ENCODE measurements around the gene ZNF184.

ZNF184 gene

GRCh38 chr6:27479319-27480182 lies 6.6 kb upstream of the ZNF184 start:
- peak; percentile 83 for DNase-seq (ENCODE audit: low read depth)

GRCh38 chr6:27478706-27479318 lies 5.9 kb upstream of the ZNF184 start:
- peak; percentile 89 for DNase-seq (ENCODE audit: low read depth)

DNA sequence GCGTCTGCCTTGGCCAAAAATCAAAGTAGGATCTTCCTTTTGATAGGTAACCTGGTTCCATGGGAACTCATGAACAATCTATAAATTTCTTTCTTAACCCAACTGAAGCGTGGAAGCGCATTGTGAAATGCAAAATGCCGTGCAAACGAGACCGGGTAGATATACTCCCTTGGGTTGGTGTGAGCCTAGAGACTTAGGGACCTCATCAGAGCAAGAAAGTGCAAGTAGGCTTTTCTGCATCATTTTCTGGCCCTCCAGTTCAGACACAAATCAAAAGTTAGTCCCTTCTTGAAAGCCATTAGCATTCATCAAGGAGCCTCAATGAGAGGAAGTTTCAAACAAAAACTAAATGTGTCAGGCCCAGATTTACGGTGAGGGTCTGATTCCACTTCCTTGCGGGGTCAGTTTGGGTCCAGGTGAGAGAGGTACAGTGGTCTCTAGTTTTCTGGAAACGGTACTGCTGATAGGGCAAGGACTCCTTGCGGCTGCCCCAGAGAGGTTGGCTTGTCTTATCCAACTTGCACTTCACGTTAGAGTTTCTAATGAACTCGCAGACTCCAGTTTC lies 5.3 kb upstream of the ZNF184 start:
- DNase-seq (ENCODE audit: low read depth) = no peak

GRCh38 chr6:27477318-27478013 lies 4.6 kb upstream of the ZNF184 start:
- no peak for DNase-seq (ENCODE audit: low read depth)

GRCh38 chr6:27476090-27476489 lies 3.2 kb upstream of the ZNF184 start:
- DNase-seq (ENCODE audit: low read depth) = no peak

DNA sequence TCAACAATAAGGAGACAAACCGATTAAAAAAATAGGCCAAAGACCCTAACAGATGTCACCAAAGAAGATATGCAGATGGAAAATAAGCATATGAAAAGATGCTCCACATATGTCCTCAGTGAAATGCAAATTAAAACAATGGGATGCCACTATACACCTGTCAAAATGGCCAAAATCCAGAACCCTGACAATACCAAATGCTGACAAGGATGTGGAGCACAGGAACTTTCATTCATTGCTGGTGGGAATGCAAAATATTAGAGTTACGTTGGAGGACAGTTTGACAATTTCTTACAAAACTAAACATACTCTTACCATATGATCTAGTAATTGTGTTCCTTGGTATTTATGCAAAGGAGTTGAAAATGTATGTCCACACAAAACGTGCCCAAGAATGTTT lies 1.8 kb upstream of the ZNF184 start:
- no peak for DNase-seq (ENCODE audit: low read depth)

GRCh38 chr6:27474172-27474465 lies 1.2 kb upstream of the ZNF184 start:
- DNase-seq (ENCODE audit: low read depth) = no peak

- DNase-seq (ENCODE audit: low read depth) = peak; percentile 48
Observed at GRCh38 chr6:27472182-27472616, 706 bp downstream of the ZNF184 start.

- DNase-seq (ENCODE audit: low read depth) = no peak
Observed at GRCh38 chr6:27471365-27472115, 1.4 kb downstream of the ZNF184 start.

GRCh38 chr6:27470023-27470422 lies 2.9 kb downstream of the ZNF184 start:
- no peak for DNase-seq (ENCODE audit: low read depth)

DNA sequence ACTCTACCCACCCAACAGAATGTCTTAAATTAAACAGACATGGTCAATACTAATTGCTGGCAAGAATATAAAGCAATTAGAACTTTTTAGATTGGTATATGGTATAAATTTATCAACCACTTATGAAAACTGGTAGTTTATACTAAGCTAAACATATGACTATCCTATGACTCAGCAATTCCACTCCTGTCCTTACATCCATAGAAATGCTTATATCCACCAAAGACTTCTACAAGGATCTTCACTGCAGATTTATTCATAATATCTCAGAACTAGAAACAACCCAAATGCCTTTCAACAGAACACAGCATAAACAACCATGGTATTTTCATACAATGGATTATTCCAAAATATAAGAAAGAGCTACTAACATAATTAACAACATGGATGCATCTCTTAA lies 4.6 kb downstream of the ZNF184 start:
- no peak for DNase-seq (ENCODE audit: low read depth)

GRCh38 chr6:27452496-27452897 lies 20.4 kb downstream of the ZNF184 start:
- no peak for DNase-seq (ENCODE audit: low read depth)

DNA sequence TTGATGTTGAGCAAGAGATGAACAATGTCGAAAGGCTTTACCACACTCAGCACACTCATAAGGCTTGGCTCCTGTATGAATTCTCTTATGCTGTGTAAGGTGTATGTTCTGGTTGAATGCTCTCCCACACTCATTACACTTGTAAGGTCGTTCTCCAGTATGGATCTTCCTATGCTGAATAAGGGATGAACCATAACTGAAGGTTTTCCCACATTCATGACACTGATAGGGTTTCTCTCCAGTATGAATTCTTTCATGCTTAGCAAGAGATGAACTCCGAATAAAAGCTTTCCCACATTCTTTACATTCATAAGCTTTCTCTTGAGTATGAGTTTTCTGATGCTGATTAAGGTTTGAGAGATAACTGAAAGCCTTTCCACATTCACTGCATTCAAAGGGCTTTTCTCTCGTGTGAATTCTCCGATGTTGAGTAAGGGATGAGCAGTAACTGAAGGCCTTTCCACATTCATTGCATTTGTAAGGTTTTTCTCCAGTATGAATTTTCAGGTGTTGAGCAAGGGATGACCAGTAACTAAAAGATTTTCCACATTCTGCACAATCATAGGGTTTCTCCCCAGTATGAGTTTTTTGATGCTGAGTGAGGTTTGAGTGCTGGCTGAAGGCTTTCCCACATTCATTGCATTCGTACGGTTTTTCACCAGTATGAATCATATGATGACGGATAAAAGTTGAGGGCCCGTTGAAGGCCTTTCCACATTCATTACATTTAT lies 21.1 kb downstream of the ZNF184 start:
- DNase-seq (ENCODE audit: low read depth) = no peak

DNA sequence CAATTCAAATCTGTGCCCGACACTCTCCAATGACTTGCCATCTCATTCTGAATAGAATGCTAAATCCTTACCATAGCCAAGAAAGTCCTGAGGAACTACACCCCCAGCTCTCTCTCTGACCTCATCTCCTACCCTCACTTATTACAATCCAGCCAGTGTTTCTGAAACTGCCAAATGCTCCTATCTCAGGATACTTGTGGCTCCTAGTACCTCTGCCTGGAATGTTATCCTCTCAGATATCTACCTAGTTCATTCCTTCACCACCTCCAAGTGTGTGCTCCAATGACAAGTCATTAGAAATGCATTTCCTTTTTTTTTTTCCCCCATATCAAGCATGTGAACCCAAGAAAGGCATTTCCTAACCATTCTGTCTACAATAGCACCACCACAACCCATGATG lies 24.4 kb downstream of the ZNF184 start:
- no peak for DNase-seq (ENCODE audit: low read depth)

- DNase-seq (ENCODE audit: low read depth) = no peak
Observed at GRCh38 chr6:27442932-27443331, 30.0 kb downstream of the ZNF184 start.

- no peak for DNase-seq (ENCODE audit: low read depth)
Observed at GRCh38 chr6:27441001-27441400, 31.9 kb downstream of the ZNF184 start.

- no peak for DNase-seq (ENCODE audit: low read depth)
Observed at GRCh38 chr6:27439371-27439770, 33.5 kb downstream of the ZNF184 start.

DNA sequence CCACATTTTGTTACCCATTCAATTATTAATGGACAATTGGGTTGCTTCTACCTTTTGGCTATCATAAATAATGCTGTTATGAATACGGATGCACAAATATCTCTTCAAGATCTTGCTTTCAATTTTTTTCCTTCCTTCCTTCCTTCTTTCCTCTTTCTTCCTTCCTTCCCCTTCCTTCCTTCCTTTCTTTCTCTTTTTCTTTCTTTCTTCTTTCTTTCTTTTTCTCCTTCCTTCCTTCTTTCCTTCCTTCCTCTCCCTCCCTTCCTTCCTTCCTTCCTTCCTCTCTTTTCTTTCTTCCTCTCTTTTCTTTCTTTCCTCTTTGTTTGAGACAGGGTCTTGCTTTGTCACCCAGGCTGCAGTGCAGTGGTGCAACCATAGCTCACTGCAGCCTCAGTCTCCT lies 39.2 kb downstream of the ZNF184 start:
- DNase-seq (ENCODE audit: low read depth) = no peak

DNA sequence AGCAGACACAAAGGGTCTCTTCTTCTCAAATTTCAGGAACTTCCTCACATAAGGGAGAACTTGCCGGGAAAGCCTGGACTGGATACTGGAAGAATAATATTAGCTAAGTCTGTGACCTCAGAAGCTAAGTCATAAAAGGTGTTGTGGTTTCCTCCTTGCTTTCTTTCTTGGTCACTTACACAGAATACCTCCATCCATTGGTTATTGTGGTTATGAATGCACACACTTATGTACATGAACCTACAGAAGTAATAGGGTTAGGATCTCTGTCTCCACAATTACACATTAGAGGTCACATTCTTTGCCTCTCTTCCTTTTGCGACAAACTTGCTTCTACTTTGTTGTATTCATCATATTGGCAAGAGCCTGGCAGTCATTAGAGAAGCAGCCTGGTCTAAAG lies 43.9 kb downstream of the ZNF184 start:
- DNase-seq (ENCODE audit: low read depth) = no peak

- DNase-seq (ENCODE audit: low read depth) = no peak
Observed at GRCh38 chr6:27428502-27428901, 44.4 kb downstream of the ZNF184 start.

DNA sequence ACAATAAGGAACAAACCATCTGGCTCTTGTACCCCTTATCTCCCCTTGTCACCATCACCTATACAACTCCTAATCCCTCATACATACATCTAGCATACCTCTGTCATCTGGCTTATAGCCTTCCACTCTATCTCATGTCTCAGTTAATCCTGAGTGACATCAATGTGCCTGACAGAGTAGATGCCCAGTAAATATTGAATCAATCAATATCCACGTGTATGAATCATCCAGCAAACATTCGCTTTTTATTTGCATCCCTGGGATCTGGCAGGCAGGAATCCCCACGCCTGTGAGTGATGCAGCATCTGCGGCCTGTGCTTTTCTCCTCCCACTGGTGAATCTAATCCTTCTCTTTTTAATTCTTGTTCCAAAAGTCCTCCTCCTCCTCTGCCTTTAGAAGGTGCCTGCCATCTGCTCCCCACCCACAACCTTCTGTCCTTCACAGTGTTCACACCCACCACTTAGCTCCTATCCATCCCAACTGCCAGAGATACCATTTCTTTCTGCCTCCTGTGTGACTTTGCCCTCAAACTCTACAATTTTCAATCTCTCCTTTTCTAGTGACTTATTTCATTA lies 46.8 kb downstream of the ZNF184 start:
- no peak for DNase-seq (ENCODE audit: low read depth)

All from activated T-cell treated with anti-CD3 and anti-CD28 coated beads for 24 hours (primary cell).